Measurements from ENCODE around the gene TCFL5.

The TCFL5 gene

DNA sequence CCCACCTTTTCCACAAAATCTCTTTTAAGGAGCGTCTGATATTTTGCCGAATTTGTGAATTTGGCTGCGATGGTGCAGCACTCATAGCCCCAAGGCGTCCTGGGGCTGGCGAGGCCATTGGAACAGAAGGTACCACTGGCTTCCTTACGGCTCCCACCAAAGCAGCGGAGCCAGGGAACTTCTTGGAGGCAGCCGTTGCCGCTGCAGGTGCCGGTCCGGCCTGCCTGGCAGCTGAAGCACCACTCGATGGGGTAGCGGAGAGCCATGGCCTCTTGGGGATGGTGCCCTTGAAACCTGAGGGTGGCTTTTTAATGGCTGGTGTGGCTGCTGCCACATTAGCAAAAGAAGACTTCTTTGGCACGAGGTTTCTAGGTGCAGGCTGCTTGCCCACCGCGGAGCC lies 34.9 kb upstream of the TCFL5 start:
- DNase-seq (ENCODE audit: low spot score) = no peak

DNA sequence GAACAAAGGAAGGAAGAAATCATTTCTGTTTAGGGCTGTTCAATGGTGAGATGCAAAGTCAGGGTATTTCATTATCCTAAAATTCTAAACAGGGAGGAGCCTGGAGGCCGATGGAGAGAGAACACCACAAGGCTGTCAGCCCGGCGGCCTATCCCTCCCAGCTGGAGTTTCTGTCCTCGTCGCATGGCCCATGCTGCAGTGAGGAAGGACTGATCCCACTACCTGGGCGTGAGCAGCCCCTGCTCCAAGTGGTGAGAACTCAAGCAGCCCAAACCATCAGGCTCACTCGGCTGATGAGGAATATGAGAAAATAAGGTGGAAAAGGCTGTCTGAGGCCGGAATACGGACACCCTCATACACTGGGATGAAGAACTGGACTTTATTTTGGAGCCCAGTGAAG lies 33.9 kb upstream of the TCFL5 start:
- DNase-seq (ENCODE audit: low spot score) = no peak

DNA sequence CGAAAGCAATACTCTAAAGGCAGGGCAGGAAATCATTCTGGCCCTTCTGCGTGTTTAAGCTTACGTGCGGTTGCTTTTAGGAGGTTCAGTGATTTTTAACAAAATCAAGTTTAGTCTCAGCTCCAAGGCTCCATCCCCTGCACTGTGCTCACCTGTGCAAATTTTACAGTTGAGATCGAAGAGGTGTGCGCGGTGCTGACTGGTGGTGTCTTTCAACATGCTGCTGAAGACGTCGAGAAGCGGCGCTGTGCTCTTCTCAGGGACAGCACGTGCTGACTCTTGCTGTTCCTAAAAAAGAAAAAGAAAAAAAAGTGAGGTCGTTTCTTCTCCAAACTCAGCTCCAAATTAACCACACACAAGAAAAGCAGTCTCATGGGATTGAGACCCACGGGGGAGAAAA lies 32.6 kb upstream of the TCFL5 start:
- DNase-seq (ENCODE audit: low spot score) = no peak

DNA sequence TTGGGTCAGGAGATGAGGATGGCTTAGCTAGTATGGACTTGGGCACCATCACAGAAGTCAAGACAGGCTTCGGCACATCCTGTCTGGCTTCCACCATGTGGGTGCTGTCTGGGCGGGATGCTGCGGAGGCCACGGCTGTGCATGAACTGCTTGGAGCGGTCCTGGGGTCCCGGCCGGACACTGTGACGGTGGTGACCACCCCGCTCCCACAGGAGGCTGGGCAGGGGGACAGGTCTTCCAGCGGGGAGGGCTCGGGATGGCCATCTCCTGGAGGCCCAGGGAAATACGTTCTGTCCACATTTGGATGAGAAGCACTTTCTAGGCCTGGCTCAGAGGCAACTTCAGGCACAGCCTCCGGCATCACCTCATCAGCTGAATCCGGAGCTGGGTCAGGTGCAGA lies 32.1 kb upstream of the TCFL5 start:
- no peak for DNase-seq (ENCODE audit: low spot score)

DNA sequence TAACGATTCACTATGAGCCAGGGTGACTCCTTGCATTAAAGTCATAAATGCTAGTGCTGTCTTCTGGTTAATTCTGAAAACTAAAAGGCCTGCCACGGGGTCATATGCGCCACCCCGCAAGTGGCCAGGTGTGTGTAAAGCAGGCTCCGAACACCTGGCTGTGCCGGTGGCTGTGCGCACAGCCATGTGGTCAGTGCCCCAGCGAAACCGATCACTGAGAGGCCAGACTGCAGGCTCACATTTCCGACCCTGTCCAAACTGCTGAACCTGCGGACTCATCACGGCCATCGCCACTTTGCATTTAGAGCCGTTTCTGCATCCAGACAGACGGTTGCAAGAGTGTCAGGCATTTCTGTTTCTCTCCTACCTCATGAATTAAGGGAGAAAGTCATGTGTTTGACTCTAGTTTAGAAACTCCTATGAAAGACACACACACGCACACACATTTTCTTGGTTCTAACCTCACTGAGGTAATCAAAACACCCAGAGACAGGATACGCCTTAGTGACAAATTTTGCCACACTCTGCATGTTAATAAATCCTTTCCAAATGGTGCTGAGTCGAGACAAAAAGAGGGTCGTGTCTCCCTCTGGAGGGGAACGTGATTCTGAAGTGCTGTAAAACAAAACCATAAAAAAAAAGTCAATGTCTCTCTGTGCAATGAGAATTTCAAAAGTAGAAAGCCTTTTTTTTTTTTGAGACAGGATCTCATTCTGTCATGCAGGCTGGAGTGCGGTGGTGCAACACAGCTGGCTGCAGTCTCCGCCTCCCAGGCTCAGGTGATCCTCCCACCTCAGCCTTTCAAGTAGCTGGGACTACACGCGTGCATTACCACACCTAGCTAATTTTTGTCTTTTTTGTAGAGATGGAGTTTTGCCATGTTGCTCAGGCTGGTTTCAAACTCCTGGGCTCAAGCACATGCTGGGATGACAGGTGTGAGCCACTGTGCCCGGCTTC lies 31.0 kb upstream of the TCFL5 start:
- no peak for DNase-seq (ENCODE audit: low spot score)

DNA sequence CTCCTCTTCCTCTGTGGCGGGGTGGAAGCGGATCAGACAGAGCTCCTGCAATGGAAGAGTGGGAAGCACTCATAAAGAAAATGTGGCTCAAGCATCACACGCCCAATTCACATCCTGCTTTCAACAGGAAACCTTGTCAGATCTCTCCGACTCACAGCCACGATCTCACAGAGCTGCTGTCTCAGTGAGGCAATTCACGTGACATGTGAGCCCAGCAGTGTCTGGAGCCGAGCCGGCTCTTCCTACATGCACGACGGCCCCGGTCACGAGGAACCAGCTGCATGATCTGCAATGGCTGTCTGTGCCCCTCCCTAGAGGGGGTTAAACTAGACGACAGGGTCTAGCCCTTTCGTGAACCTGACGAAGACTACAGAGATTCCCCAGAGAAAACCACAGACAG lies 29.5 kb upstream of the TCFL5 start:
- DNase-seq (ENCODE audit: low spot score) = no peak

DNA sequence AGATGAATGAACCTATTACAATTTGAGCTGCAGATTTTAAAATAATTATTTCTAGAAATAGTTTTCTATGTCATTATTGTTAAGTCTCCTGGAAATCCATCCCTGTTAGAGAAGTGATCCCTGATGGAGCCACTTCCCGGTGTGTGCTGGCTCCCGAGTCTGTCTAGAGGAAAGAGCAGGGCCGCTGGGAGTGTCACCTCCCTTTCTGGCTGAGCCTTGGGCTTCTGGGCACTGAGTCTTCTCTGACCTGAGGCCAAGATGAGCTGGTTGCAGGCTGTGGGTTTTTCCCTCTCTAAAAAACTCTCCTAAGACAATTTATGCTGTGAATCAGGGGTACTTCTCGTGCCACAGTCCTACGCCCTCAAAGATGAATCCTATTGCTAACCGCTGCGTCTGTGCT lies 28.8 kb upstream of the TCFL5 start:
- DNase-seq (ENCODE audit: low spot score) = no peak

DNA sequence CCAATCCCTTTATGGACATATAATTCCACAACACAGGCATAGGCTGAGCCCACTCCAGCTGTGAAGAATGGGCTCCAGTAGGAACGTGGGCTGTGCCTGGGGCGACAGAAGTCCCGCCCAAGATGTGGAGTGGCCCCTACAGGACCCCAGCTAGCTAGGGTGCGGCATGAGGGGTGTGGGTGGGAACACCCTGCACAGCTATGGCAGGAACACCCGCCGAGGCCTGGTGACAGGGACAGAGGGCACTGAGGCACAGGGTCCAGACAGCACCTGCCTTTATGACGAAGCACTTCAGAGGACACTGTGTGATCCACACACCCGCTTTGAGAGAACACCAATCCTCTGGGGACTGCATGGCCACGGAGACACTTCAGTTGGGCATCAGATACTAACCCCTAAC lies 28.2 kb upstream of the TCFL5 start:
- DNase-seq (ENCODE audit: low spot score) = no peak

DNA sequence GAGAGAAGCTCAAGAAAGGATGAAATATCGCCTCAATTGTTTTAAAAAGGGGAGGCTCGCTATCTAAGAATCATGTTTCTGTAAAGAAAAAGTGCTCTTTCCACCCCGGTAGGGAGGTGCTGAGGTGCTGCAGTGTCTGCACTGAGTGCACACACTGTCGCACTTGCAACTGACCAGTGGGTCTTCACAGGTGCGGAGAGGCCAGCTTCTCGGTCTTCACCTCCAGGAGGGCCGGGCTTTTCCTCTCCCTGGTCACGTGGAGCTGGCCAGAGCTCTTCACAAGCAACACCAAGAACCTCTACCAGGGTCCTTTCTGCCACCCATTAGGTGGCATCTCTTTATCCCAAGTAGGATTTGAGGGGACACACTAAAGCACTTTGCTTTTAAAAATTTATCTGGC lies 27.8 kb upstream of the TCFL5 start:
- DNase-seq (ENCODE audit: low spot score) = no peak

DNA sequence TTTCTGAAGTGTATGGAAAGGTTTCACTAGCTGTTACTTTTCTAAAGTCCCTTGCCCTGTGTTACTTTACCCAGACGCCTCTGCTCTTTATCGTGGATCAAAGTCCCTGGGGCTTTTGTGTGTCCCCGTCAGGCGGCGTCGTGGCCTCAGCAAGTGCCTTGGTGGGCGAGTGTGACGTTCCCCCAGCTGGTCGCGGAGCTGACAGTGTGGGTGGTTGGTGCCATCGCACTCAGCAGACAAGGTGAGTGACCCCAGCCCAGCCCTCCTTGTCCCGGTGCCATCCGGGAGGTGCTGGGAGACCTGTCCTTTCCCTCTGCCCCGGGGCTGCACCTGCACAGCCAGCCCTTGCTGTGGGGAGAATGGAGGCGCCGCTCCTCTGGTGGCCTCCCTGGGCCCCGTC lies 27.3 kb upstream of the TCFL5 start:
- DNase-seq (ENCODE audit: low spot score) = no peak

DNA sequence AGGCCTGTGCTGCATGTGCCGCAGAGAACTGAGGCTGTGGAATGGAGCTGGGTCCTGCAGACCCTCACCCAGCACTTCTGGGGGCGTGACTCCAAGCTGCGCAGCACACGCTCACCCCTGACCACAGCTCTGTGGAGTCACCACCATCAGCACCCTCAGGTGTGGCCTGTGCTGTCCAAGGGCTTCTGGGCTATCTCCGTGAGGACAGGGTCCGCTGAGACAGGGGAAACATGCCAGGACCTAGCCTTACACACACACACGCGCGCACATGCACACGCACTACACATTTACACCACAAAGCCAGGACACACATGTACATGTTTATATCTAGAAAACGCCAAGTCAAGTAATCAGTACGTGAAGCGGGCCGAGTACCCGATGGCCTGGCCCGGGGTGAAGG lies 26.8 kb upstream of the TCFL5 start:
- DNase-seq (ENCODE audit: low spot score) = no peak

DNA sequence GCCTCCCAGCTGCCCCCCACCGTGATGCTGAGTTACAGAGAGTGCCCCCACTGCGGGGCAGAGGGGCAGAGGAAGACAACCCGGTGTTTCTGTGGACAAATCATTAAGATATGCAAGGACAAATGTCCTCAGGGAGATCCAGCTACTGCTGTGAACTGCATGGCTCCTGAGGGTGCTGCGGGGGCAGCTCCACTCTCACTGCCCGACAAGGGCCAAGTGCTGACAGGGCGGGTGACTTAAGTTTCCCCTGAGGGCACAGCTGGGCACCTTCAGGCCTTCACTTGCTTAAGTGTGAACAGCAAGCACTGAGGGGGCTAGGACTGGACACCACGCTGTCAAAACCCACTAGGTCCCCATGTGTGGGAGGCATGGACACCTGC lies 26.2 kb upstream of the TCFL5 start:
- no peak for DNase-seq (ENCODE audit: low spot score)

DNA sequence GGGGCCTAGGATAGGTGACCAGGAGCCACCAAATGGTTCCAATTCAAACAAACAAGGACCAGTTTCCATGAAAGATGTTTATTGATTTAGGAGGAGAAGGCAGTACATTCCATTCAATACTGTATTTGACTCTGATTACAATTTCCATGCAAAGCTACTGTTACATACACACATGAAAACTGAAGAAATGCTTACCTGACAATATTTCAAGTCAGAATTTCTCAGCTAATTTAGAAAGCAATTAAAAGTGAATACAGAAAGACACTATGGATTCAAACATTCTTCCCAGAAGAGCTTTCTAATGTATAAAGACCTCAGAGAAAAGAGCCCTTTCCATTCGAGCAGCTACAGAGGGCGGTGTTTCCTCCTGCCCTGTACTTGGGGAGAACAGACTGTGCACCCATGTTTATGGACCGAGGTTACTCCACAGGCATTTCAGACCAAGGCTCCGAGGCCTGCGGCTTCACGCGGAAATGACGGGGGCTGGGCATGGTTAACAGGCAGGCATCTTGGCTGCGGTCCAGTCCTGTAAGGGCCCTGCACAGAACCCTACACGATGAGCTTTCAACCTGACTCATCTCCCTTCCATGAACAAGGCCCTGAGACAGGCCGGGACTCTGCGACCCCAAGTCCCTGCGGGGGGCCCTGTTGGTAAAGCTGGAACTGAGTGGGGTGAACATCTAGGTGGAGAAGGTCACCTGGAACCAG lies 25.7 kb upstream of the TCFL5 start:
- DNase-seq (ENCODE audit: low spot score) = no peak

DNA sequence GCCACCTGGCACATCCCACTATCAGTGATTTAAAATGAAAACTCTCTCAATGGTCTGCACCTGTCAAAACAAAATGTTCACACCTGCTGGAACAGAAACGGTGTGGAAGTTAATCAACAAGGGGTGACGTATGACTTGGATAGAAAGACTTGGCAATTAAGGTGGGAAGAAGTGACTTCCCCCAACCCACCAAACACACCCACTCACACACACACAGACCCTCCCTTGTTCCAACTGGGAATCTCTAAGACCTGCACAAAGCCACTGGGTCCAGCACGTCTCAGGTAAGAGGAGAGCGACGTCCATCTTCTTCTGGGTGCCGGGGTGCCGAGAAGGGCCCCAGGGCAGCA lies 25.1 kb upstream of the TCFL5 start:
- DNase-seq (ENCODE audit: low spot score) = no peak

DNA sequence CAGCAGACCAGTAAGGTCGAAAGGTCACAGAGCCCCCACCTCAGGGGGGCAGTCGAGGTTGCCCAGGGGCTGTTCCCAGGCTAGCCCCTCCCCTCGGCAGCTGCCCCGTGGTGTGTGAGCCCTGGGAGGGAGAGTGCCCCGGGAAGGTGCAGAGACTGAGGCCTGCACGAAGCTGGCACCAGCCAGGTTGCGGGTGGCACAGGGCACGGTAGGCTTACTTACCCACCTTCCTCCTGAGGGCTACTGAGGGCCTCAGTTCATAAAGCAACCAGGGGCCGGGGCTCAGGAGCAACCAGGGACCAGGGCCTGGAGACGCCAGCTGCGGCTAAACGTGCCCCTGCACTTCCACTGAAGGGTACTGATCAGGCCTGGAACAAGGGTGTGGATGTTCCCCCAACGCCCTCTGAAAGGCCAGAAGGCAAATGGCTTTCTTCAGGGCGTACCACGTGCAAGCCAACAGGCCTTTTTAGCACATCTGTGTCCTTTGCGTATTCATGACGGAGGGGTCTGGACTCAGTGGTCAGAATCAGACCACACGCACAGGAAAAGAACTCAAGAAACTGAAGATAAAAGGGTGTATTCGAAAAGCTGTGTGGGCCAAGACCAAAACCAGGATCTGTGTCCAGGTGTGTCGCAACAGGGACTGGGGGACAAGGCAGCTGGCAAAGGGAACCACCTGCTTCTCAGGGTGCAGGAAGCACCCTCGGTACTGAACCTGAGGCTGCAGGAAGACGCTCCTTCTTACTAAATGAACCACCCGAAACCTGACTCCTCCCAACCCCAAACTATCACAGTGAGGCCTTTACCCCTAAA lies 24.5 kb upstream of the TCFL5 start:
- DNase-seq (ENCODE audit: low spot score) = no peak

DNA sequence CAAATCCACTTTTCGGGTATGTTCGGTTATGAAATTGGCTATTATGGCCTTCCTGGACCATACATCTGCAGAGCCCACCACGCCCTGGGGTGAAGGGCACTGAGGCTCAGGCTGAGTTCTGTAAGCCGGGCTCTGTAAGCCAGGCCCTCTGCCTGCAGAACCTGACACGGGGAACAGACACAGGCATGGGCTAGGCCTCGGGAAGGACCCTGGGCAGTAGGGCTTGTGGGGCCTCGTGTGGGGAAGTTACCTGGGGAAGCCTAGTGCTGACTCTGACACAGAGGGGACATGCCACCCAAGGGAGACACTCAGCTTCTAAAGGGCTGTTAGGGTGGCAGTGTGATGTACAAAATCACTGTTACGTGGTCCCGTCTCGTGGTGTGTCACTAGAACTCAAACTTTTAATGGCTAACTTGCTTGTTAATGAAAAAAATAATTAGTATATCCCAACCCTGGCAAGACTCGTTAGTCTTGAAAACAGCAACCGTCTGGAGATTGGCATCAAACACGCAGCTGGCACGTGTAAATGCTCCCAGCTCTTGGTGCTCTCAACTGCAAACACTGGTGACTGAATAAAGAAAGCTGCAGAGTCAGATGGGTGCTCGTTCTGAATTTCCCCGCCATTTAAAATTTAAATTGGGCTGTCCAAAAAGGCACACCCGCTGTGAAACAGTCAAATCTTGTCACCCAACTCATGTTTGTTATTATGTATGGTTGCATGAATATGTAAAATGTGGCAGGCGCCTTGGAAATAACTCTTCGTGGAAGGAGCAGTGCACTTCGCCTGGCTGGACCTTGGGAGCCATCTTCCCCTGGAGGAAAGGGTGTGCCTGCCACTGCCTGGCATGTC lies 23.6 kb upstream of the TCFL5 start:
- no peak for DNase-seq (ENCODE audit: low spot score)

DNA sequence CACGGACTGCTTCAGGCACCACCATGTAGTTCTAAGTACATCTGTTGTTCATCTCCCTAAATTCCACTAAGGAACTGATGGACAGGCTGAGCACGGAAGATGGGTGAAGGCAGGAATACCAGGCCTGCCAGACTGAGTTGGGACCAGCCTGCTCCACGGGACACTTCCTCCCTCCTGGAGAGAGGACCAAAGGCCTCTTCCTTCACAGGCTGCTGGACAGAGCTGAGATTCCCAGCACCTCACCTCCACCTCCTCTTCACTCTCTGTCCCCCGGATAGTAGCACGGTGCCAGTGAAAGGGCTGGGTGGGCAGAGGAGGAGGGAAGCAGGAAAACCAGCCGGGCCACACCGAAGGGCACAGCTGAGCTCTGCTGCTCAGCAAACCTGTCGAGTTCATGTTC lies 22.9 kb upstream of the TCFL5 start:
- no peak for DNase-seq (ENCODE audit: low spot score)

DNA sequence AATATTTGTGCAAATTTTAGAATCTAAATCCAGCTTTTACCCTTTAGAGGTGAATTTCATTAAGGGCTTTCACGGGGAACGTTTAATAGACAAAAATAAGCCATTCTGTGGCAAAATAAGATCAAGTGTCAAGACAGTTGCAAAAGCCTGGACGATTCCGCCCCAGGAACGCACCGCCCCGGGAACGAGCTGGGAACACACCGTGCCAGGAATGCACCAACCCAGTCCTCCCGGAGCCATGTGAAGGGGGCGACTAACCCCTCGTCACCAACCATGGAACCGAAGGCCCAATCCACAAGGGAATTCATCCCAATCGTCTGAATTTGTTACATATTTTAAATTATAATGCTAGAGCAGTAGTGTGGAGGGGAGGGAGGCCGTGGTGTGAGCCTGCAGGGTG lies 20.8 kb upstream of the TCFL5 start:
- DNase-seq (ENCODE audit: low spot score) = no peak

DNA sequence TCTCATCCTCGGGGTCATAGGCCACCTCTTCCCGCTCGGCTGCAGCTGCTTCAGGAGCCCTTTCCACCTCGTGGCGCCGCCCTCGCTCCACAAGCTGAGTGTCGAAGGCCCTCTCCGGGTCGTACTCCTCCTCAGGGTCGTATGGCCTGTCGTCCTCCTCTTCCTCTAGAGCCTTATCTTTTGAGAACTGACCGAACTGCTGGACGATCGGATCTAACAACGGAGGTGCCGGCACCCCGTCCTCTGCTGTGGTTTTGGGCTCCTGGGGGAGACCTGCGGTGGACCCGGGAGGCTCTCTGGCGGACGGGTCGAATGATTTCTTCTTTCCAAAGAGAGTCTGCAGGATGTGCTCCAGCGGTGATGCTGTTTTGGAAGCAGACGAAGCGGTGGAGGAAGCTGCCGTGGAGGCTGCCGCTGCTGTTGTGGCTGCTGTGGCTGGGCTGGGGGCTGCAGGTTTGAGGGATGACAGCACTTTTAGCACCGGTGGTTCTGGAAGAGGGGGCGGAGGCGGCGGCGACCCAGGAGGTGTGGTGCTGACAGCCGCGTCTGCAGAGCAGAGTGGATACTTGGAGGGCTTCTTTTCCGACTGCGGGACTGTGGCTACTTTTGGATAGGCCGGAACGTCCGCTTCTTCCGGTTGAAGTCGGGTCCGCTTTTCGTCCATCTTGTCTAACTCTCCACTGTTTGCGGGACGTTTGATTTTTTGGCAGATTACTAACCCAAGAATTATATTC lies 20.2 kb upstream of the TCFL5 start:
- DNase-seq (ENCODE audit: low spot score) = no peak

DNA sequence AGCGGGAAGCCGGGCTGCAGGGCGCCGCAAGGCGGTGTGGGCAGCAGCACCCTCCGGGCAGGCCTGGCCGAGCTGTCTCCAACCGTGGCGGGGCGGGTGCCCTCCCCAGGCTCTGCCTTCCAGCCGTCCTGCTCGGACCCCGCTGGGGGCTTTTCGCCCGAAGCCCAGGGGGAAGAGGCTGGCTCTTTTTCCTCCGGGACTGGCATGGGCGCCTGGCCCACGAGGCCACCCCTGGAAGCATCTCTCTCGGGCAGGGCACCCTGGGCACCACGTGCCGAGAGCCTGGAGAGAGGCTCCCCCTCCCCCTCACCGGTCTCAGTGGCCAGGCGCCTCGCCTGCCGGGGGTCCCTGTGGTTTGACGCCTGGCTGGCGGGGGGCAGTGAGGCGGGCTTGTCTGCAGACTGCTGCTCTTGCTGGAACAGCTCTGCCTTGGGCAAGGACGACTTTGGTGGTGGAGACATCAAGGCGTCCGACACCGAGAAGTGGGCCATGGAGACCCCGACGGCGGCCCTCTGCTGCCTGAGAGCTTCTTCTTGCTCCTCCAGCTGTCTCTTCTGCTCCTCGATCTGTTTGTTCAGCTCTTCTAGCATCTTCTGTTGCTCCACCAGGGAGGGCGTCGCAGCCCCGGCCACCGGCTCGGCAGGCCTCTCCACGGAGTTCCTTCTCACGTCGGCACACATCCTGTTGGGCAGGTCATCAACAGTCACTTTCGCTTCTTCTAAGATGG lies 19.5 kb upstream of the TCFL5 start:
- DNase-seq (ENCODE audit: low spot score) = no peak
